Stimulated activated CD8-positive, alpha-beta memory T cell treated with anti-CD3 and anti-CD28 coated beads, Interleukin-12 subunit alpha, Interleukin-12 subunit beta, amount 100 ng/mL, for 1 hour (primary cell): ENCODE measurements around the gene TTC39C.
"Not testable (repeated sequence)": the region's sequence is repeated elsewhere in the genome, so short reads cannot be mapped to it uniquely, and the experiment has no call there.

Experiments
- DNase-seq: peaks from one replicate; pipeline ENCODE4 v3.0.0-alpha.2; 2020; ENCODE audit warnings: low read depth

The TTC39C gene

DNA sequence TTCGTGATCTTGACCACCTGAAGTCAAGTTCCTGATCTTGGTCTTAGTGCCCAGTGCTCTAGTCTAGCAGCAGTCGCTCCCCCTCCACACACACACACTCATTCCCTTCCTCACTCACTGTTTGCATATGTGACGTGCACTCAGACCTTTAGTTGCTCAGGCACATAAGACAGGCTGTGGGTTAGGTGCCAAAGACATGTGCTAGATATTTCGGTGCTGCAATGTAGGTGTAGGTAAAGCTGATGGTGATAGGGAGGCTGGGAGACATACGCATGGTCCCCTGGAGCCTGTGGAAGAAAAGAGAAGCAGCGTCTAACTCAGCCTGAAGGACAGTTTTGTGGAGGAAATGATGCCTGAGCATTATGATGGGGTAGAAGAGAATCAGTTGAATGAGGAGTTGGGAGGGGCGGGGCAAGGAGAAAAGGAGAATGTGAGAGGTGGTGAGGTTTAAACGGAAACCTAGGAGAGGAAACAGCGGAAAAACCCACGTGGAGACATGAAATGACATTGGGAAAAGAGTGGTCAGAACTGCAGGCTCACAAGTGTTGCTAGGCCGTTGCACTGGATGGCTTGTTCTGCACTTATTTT, 3.8 kb downstream of the TTC39C start:
- no peak for DNase-seq

DNA sequence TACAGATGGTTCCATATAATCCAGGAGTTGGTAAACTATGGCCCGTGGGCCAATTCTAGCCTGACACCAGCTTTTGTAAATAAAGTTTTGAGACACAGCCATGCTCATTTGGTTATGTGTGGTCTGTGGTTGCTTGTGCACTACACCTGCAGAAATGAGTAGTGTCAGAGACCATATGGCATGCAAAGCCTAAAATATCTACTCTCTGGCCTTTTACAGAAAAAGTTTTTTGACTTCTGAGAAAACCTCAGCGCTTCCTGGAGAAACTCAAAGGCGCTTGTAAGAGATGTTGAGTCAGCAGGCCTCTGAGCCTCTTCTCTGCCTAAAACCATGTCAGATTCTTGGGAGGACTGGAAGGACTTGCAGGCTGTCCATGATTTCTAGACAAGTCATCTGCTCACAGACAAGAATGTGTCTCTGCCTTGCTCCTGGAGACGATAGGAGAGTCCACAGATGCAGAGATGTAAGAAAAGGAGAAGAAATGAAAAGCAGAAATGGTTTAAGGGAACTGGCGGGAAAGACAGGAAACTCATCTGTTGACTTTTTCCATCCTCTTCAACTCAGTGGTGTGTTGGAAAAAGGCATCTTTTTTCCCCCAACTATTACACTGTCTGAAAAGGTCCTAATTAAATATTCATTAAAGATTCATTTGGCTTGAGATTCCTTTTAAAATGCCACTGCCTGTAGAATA, 5.2 kb downstream of the TTC39C start:
- peak; percentile 32 for DNase-seq

DNA sequence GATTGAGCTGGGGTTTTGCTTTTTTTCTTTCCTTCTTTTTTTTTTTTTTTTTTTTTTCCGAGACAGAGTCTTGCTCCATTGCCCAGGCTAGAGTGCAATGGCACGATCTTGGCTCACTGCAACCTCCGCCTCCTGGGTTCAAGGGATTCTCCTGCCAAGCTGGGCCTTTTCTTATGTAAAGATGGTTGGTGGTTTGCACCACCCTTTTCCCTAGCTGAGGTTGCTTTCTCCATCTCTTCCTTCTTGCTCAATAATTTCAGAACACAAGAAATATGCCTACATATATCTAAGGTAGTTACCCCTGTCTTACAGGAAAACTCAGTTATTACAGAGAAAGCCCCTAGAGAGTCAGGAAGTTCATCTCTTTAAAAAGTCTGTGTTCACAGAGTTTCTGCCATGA, 7.0 kb downstream of the TTC39C start:
- no peak for DNase-seq

DNA sequence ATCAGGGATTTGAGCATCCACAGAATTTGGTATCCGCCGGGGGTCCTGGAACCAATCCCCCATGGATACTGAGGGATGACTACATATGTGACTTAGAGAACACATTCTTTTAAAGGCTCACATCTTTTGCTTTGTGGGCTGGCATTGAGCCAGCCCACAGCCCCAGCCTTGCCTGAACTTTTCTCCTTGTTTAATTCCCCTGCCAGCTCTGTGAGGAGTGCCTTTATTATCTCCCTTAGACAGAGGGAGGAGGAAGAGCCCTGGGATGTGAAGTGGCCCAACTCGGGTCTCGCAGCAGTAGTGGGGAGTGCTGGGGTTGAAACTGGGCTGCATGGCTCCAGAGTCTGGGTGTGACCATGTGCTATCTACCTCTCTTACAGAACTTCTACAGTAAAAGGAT, 7.6 kb downstream of the TTC39C start:
- no peak for DNase-seq

DNA sequence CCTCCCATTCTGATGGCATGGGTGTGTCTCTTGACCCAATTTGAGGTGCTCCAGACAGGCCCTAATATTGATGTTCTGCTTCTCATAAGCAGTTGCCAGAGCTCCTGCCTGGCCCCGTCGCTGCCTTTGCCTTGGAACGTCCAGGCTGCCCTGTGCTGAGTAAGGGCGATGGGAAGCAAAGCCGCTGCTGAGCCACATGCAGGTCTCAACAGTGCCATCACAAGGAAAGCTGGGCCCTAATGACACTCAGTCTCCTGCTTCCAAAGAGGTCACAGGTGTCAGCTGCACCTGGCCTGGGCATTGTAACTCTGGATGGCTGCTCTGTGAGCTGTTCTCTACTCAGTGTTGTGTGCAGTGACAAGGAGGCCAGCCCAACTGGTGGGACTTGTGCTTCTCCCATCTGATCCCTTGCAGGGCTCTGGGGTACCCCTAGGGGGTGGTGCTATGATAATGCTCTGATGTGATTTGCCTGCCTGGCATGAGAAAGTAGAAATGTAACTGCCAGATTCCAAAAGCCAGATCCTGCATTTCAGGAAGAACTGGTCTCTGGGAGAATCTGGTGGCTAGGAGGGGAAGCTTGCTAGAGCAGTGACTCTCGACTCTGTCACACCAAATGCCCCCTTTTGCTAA, 8.7 kb downstream of the TTC39C start:
- no peak for DNase-seq

DNA sequence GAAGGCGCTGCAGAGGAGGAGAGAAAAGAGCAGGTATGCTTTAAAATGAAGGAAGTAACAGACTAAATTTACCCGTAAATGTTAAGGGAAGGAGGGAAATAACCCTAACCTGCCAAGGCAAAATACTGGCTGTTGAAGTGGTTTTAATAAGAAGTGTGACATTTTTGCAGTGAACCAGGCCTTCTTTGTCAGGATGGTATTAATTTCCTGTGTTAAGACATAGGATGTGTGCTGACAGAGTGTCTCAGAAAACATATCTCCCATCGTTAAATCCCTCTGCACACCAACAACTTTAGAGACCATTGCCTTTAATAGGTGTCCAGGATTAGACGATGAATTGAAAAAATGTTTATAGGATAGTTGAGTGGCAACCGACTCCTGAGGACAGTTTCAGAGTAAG, 9.9 kb downstream of the TTC39C start:
- no peak for DNase-seq

DNA sequence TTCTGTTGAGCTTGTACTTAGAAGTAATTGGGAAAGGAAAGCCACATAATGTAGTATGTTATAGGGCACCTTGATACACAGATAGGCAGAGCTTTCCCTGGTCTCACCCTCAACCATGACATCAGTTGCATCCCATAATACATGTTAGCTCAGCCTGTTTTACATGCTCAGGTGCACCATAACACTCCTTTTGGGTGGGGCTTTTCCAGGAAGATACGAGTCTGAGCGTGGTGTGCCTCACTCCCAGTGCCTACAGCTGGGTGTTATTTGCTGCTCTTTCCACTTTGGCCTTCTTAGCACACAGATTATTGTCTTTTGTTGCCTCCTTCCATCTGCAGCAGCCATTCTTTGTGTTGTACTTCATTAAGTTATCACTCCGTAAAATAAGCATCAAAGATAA, 11.9 kb downstream of the TTC39C start:
- no peak for DNase-seq

DNA sequence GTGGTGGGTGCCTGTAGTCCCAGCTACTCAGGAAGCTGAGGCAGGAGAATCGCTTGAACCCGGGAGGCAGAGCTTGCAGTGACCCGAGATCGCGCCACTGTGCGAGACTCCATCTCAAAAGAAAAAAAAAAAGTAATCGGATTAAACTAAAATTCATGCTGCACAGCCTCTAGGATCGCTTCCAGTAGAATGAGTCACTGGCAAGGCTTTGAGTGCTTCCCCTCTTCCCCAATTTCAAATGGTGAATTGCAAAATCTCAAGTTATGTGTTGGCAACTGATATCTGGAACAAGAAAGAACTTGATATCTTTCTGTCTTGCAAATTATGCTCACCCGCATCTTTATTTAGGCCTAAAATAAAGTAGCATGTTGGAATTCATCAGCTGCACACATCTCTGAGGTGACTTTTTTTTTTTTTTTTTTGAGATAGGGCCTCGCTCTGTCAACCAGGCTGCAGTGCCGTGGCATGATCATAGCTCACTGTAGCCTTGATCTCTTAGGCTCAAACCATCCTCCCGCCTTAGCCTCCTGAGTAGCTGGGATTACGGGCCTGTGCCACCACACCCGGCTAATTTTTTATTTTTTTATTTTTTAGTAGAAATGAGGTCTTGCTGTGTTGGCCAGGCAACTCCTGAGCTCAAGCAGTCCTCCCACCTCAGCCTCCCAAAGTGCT, 12.7 kb downstream of the TTC39C start:
- DNase-seq: no peak

DNA sequence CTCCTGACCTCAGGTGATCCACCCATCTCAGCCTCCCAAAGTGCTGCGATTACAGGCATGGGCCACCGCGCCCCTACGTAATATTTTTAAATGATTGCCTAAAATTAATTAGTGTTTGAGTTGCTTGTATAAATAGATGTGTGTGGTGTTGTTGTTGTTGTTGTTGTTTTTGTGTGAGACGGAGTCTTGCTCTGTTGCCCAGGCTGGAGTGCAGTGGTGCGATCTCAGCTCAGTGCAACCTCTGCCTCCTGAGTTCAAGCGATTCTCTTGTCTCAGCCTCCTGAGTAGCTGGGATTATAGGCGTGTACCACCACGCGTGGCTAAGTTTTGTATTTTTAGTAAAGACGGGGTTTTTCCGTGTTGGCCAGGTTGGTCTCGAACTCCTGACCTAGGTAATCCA, 14.4 kb downstream of the TTC39C start:
- not testable (repeated sequence) for DNase-seq

DNA sequence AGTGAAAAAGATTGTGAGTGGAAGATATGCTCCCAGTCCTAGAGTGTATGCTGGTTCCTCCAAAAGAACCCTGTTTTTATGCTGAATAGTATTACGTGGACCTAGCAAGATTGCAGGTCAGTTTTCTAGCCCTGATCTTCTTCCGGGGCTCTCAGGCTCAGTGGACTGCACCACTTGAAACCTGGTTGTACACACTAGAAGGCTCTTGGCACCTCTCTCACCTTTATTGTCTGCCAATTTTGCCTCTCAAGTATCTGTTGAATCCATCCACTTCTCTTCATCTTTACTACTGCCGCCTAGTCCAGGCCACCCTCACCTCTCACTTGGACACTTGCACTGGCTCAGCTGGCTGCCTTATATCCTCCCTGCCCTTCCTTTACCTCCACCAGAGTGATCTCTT, 16.8 kb downstream of the TTC39C start:
- no peak for DNase-seq

DNA sequence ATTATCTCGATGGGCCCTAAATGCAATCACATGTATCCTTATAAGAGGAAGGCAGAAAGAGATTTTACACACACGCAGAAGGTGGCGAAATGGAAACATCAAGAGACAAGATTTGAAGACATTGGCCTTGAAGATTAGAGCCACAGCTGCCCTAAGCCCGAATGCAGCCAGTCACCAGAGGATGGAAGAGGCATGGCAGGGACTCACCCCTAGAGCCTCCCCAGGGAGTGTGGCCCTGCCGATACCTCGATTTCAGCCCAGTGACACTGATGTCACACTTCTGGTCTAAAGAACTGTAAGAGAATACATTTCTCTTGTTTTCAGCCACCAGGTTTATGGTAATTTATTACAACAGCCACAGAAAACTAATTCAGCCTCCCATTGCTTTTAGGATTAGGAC, 17.4 kb downstream of the TTC39C start:
- no peak for DNase-seq

DNA sequence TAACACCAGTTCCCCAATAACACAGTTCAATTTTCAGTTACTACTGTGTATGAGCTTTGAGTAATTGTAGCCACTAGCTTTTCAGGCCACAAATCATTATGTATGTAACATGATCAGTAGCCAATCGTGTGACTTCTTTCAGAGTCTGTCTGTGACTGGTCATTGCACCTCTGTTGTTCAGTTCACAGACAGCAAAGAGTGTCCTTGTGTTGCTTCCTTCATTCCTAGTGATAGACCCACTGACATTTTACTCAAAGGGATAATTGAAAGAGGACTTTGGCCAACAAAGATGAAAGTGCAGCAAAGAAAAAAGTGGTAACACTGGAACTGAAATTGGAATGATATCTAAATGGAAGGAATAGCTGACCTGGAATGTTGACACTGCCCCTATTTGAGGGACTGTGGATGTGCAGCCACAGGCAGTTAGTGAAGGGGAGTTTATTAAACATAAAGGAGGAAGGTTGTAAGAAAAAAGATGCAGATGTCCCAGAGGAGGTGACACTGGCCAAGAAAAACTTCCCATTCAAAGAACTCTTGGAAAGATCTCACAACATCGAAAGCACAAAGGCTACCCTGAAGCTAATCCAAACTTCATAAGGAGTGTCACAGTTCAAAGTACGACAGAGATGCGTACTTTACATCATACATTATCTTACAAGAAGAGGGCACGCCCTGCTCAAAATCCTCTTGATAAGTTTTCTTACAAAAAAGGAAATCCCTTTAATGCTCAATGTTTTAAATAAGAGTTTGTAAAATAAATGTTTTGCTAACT, 19.3 kb downstream of the TTC39C start:
- DNase-seq: no peak

DNA sequence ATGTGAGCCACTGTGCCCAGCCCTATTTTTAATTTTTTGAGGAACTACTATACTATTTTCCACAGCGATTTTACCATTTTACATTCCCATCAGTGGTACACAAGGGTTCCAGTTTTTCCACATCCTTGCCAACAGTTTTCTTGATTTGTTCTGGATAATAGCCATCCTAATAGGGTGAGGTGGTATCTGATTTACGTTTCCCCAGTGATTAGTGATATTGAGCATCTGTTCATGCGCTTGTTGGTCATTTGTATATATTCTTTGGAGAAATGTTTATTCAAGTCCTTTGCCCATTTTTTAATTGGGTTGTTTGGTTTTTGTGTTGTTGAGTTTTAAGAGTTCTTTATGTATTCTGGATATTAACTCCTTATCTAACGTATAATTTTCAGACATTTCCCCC, 20.8 kb downstream of the TTC39C start:
- no peak for DNase-seq

DNA sequence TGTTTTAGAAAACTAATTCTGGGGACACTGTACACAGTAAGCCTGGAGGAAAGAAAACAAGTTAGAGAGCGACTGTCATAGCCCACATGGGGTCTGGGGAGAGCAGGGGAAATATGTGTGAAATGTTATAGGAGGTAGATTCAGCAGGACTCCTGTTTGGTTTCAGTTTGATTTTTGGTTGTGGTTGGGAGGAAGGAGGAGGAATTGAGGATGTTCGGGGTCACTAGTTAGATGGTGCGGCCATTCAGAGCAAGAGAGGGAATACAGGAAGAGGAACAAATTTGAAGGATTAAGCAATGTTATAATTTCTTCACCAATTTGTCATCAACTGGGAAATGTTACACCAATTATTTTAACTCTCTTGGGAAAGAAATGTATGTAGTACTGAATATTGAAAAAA, 25.1 kb downstream of the TTC39C start:
- DNase-seq: no peak

DNA sequence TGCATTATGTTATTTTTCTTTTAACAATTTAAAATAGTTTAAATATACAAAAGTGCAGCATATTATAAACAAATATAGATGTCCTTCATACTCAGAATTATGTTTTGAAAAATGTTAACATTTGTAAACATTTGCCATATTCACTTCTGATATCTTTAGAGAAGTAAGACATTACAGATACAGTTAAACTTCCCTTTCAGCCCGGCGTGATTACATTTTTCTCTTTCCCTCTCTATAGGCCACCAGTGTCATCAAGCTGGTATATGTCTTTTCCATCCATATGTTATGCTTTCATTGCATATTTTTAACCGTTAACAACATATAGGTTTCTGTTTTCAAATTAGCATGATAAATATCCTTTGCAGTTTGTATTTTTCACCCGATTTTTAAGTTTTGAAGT, 27.1 kb downstream of the TTC39C start:
- no peak for DNase-seq

DNA sequence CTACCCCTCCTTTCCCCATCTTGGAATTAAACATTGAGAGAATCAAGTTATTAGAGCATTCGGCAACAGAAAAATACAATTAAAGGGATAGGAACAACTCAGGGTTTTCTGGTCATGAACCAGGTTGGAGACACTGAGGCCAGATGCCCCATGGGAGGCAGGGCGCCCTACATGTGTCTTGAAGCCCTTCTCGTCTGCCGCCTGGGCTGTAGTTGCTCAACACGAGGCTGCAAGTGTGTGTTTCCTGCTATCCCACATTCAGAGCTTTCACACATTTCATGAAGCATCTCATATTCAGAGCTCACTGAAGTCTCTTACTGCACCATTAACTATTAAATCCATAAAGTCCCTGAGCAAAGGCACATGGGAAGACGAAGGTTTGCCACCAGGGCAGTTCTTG, 28.8 kb downstream of the TTC39C start:
- no peak for DNase-seq

DNA sequence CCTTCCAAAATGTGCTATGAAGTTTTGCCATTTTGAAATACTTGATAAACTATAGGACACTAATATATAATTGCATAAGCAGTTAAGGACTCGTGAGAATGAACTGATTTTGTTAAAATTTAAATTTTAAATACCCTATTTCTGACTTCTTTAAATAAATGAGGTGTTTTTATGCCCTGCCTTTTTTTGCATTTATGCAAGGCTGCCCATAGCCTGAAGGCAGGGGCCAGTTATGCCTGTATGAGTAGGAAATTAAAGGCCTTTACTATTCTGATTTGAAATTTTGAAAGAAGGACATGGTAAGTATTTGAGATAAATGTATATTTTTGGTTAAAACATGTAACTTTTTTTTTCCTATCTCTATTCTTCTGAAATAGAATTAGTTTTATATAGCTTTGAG, 33.7 kb downstream of the TTC39C start:
- DNase-seq: no peak

DNA sequence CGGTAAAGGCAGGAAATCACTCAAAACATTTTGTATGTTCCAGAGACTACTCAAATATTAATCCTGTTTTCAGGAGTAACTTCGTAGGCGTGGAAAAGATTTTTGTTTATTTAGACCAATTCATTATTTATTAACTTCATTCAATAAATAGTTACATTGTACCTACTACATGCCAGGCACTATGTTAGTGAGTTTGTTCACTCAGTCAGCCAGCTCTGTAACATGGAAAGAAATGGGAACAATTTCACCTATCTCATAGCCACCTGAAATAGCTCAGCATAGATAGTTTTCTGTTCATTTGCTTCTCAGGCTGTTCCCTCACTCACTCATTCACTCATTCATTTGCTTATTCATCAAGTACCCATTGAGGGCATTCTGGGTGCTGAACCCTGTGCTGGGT, 34.6 kb downstream of the TTC39C start:
- no peak for DNase-seq

DNA sequence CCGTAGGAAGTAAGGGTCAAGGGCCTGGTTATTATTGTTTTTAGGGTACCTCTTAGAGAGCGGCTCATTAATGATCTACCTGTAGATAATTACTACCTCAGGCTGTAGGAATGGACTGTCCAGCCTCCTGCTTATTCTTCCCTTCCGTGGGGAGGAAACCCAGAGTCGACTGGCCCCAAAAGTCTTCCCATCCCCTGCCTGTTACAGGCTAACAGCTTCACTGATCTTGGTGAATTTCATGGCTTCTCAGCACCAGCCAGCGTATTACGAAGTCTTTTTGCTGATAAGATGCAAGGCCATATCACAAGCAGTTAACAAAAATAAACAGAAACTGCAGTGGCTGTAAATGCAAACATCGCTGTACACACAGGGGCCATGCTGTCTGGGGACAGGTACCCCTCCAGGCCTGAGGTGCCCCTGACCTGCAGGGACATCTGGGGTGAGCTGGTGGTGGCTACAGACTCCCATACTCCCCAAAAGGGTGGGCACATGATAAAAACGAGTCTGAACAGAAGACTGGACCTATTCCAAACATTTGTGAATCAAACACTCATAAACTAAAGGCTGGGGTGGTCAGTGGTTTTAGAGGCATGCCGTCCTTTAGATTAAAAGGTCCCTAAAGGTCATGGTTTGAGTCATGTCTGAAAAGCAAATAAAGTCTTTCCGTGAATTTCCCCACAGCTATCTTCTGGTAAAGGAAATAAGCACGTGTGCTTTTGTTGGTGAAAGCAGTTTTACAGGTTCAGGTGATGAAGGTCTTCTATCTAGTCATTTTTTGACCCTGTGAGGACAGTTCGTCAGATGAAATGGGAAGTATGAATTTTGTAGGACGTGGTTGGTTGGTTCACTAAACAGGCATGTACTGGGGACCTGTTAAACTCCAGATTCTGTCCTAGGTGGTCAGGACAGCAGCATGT, 36.7 kb downstream of the TTC39C start:
- no peak for DNase-seq

DNA sequence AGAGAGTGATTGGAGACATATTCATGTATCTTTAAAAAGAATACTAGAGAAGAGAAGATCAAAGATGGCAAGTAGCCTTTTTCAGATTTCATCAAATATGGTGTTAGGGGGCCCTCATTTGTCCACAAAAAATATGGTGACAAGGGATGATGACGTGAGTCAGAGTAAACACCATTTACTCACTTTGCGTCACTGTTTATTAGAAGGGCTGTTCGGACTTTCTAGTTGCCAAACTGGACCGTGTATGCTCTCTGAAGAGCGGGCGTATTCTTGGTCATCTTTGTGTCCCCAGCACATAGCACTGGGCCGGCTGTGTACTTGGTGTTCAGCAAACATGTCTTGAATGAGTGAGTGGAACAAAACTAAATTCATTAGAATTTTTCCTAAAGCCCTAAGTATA, 37.5 kb downstream of the TTC39C start:
- no peak for DNase-seq

DNA sequence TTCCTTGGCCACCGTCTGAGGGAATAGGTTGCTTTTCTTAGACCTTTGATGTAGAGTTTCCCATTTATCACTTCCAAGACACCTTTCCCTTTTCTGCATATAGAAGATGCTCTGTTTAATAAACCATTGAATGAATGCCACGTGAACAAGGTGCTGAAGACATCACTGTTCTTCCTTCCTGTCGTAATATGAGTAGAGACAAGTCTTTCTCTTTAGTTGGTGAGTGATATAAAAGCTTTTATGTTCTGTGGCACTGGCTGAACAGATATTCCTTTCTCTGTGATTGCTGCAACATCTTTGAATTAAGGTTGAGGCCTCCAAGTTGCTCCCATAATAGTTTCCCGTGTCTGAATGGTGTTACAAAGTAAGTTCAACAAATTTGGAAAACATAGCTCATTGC, 38.7 kb downstream of the TTC39C start:
- DNase-seq: no peak
